Esophagus squamous epithelium (tissue), 4 donors: ENCODE data around the gene QKI.

Experiments
- CTCF ChIP-seq, 6 experiments: fragments of 450-650 bp in 4 of 6; fragments of 200-600 bp in 2 of 6; sonication (generic) in 2 of 6; IDR thresholded peaks; one replicate each; pipeline ENCODE4 v1.5.1; 2016 to 2019; ENCODE audit warnings: antibody characterized with exemption in 6 of 6, mild to moderate bottlenecking in 4 of 6, moderate library complexity in 4 of 6
- POLR2A ChIP-seq, 4 donors: fragments of 450-650 bp; IDR thresholded peaks; one replicate each; pipeline ENCODE4 v1.6.1; 2017; ENCODE audit warnings: antibody characterized with exemption in 4 of 4, mild to moderate bottlenecking in 4 of 4, moderate library complexity in 3 of 4

- no peak for TF ChIP-seq POLR2A (IDR thresholded peaks at IDR 0.05)
- TF ChIP-seq CTCF (IDR thresholded peaks at IDR 0.05) = no peak
These were observed 8.0 kb downstream of the QKI start for GRCh38 chr6:163422550-163422949.
